CD14-positive monocyte (primary cell): ENCODE results near the gene SASS6. TPM values are rescaled to one million over a fixed set of nuclear protein-coding genes. Genes with fewer than 3 reads are reported as not detected.

Experiments
- DNase-seq, 3 donors: peaks; one replicate each; pipeline ENCODE4 v3.0.0-alpha.2; 2011 to 2022
- H2AFZ ChIP-seq: 2 replicates; pipeline ENCODE4 v1.6.0; 2012; ENCODE audit warnings: mild to moderate bottlenecking, low read depth, low read length, inconsistent platforms; ENCODE audit not compliant: insufficient read depth, poor library complexity, severe bottlenecking
- H3K27ac ChIP-seq, 2 donors: 1 replicate in 1 of 2; 2 replicates in 1 of 2; pipeline ENCODE4 v1.5.1; 2012 to 2013; ENCODE audit warnings: low read length in 2 of 2, control low read depth in 1 of 2, inconsistent platforms in 1 of 2, low read depth in 1 of 2, mild to moderate bottlenecking in 1 of 2
- H3K27me3 ChIP-seq, 2 donors: one replicate each; pipeline versions ENCODE4 v1.6.0 to v1.6.1; 2011 to 2013; ENCODE audit warnings: low read length in 2 of 2; ENCODE audit not compliant: control insufficient read depth in 2 of 2, insufficient read depth in 2 of 2
- H3K36me3 ChIP-seq, 2 donors: replicated peaks in 1 of 2; 1 replicate in 1 of 2; 2 replicates in 1 of 2; pipeline versions ENCODE4 v1.5.1 to v1.6.1; 2012 to 2013; ENCODE audit warnings: low read length in 2 of 2, control low read depth in 1 of 2, inconsistent platforms in 1 of 2, mild to moderate bottlenecking in 1 of 2; ENCODE audit not compliant: insufficient read depth in 2 of 2, control insufficient read depth in 1 of 2
- H3K4me1 ChIP-seq, 2 donors: 1 replicate in 1 of 2; 2 replicates in 1 of 2; pipeline versions ENCODE4 v1.5.1 to v1.6.1; 2012 to 2013; ENCODE audit warnings: low read length in 2 of 2, control low read depth in 1 of 2, inconsistent platforms in 1 of 2, mild to moderate bottlenecking in 1 of 2, moderate library complexity in 1 of 2; ENCODE audit not compliant: insufficient read depth in 2 of 2, control insufficient read depth in 1 of 2
- H3K4me2 ChIP-seq: replicated peaks from 2 replicates; pipeline ENCODE3; 2012; ENCODE audit warnings: low read length, moderate library complexity, mild to moderate bottlenecking; ENCODE audit not compliant: poor library complexity, severe bottlenecking; ENCODE audit errors: extremely low read depth
- H3K4me3 ChIP-seq, 3 experiments: fragments of 200-600 bp in 1 of 3; sonication (generic) in 1 of 3; replicated peaks in 1 of 3; 1 replicate in 2 of 3; 2 replicates in 1 of 3; pipeline ENCODE4 v1.5.1; 2011 to 2013; ENCODE audit warnings: low read length in 3 of 3, mild to moderate bottlenecking in 3 of 3, control low read depth in 2 of 3, low read depth in 2 of 3, inconsistent platforms in 1 of 3, moderate library complexity in 1 of 3
- H3K79me2 ChIP-seq: 2 replicates; pipeline ENCODE4 v1.6.0; 2012; ENCODE audit warnings: mild to moderate bottlenecking, control low read depth, inconsistent platforms, low read length, moderate library complexity; ENCODE audit not compliant: insufficient read depth
- H3K9ac ChIP-seq: 2 replicates; pipeline ENCODE4 v1.6.0; 2017; ENCODE audit warnings: low read length, mild to moderate bottlenecking; ENCODE audit not compliant: insufficient read depth, poor library complexity, severe bottlenecking
- H3K9me3 ChIP-seq, 2 donors: replicated peaks in 1 of 2; 1 replicate in 1 of 2; 2 replicates in 1 of 2; pipeline versions ENCODE4 v1.5.1 to v1.6.1; 2012 to 2013; ENCODE audit warnings: low read length in 2 of 2, control low read depth in 1 of 2; ENCODE audit not compliant: control insufficient read depth in 1 of 2, insufficient read depth in 1 of 2
- H4K20me1 ChIP-seq: 2 replicates; pipeline ENCODE4 v1.6.0; 2012; ENCODE audit warnings: mild to moderate bottlenecking, low read length, control low read depth, moderate library complexity; ENCODE audit not compliant: insufficient read depth
- H3K27ac Mint-ChIP-seq, 7 donors: one replicate each; pipeline ENCODE4 v1.8.0; 2020; ENCODE audit warnings: mild to moderate bottlenecking in 7 of 7, mixed read lengths in 7 of 7, moderate library complexity in 6 of 7, inconsistent platforms in 2 of 7
- H3K27me3 Mint-ChIP-seq, 3 donors: one replicate each; pipeline ENCODE4 v1.8.0; 2021 to 2022; ENCODE audit warnings: low read depth in 3 of 3, mild to moderate bottlenecking in 3 of 3, mixed read lengths in 3 of 3, moderate library complexity in 3 of 3, inconsistent platforms in 1 of 3
- H3K36me3 Mint-ChIP-seq, 2 donors: one replicate each; pipeline ENCODE4 v1.8.0; 2020; ENCODE audit warnings: mixed read lengths in 2 of 2, inconsistent platforms in 1 of 2, mild to moderate bottlenecking in 1 of 2
- H3K4me1 Mint-ChIP-seq: one replicate; pipeline ENCODE4 v1.8.0; 2020; ENCODE audit warnings: mild to moderate bottlenecking, mixed read lengths
- H3K4me3 Mint-ChIP-seq, 2 donors: one replicate each; pipeline ENCODE4 v1.8.0; 2020; ENCODE audit warnings: mild to moderate bottlenecking in 2 of 2, mixed read lengths in 2 of 2, moderate library complexity in 1 of 2
- H3K9me3 Mint-ChIP-seq, 7 donors: one replicate each; pipeline ENCODE4 v1.8.0; 2020 to 2022; ENCODE audit warnings: mixed read lengths in 7 of 7, mild to moderate bottlenecking in 6 of 7, moderate library complexity in 6 of 7, inconsistent platforms in 2 of 7
- WGBS: methylation state at CpG from one replicate; pipeline ENCODE4 v1.1.5; 2013; ENCODE audit warnings: missing lambda C conversion rate; ENCODE audit not compliant: insufficient coverage; 5-methylcytosine and 5-hydroxymethylcytosine counted together
- intact Hi-C, 2 donors: fragments of 100-400 bp; cut with micrococcal nuclease; formaldehyde crosslinking; loops; one replicate each; pipeline versions ENCODE4 v1.15.0 to v1.15.1; 2023
- polyA plus RNA-seq, 3 donors: library from polyadenylated mRNA; depleted of rRNA in 1 of 3; unstranded in 2 of 3; stranded (reverse) in 1 of 3; fragments of 300-500 nt in 2 of 3; fragments of >200 nt in 1 of 3; fragmentation: Illumina TruSeq in 2 of 3; gene quantifications; 1 replicate in 2 of 3; 2 replicates in 1 of 3; pipeline ENCODE4 v1.2.3, GENCODE V29; 2012 to 2021
- TF ChIP-seq, protein P1 (sequence below): fragments of 200-600 bp; IDR thresholded peaks from one replicate; pipeline ENCODE4 v1.8.0; 2022; ENCODE audit warnings: antibody characterized with exemption, mild to moderate bottlenecking

SASS6 gene
- polyA plus RNA-seq, 3 donors = 0.53 to 0.98 (median 0.93) TPM

DNA sequence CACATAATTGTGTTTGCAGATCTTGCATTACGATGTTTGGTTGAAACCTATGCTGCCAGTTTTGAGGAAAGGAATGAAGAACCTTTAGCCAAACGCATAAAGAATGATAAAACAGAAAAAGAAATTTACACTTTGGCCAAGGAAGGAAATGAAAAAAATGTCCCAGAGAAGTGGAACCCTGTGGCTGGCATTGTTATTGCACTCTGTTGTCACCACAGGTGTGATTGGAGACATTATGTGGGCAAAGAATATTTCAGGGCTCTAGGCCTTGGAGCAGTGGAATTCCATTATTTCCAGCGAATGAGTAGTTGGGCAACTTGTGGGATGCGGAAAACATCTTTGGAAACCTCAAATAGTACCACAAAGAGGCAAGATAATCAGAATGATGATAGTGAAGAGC is 15.1 kb upstream of the SASS6 start:
- Histone ChIP-seq H3K4me2 (no peak overlapping the region), H3K9ac (no peak overlapping the region), H3K79me2 (no peaks in the 10 kb centered on the region), H3K4me3 (no peak overlapping the region), H3K36me3 (peaks cover 67 to 81% of the 10 kb centered on the region in 2 donors), H3K4me1 (peaks cover 4 to 13% of the 10 kb centered on the region in 2 donors), H2AFZ (no peak overlapping the region), H3K9me3 (no peaks in the 10 kb centered on the region), H3K27me3 (no peaks in the 10 kb centered on the region), H4K20me1 (no peaks in the 10 kb centered on the region), H3K27ac (no peak overlapping the region)
- WGBS = 100% methylated on average over 2 of the region's 4 CpGs
- no peak for DNase-seq
- intact Hi-C loops = no loop called here
- peaks cover 46 to 66% of the 10 kb centered on the region in 2 donors for H3K36me3 Mint-ChIP-seq
- no peaks in the 10 kb centered on the region for H3K9me3 Mint-ChIP-seq
- no peak overlapping the region for H3K4me3 Mint-ChIP-seq
- H3K4me1 Mint-ChIP-seq = peaks cover 10% of the 10 kb centered on the region
- H3K27me3 Mint-ChIP-seq = peaks cover 0 to 1% (median 0%) of the 10 kb centered on the region in 3 donors
- H3K27ac Mint-ChIP-seq = no peak overlapping the region
- TF ChIP-seq, protein P1, sequence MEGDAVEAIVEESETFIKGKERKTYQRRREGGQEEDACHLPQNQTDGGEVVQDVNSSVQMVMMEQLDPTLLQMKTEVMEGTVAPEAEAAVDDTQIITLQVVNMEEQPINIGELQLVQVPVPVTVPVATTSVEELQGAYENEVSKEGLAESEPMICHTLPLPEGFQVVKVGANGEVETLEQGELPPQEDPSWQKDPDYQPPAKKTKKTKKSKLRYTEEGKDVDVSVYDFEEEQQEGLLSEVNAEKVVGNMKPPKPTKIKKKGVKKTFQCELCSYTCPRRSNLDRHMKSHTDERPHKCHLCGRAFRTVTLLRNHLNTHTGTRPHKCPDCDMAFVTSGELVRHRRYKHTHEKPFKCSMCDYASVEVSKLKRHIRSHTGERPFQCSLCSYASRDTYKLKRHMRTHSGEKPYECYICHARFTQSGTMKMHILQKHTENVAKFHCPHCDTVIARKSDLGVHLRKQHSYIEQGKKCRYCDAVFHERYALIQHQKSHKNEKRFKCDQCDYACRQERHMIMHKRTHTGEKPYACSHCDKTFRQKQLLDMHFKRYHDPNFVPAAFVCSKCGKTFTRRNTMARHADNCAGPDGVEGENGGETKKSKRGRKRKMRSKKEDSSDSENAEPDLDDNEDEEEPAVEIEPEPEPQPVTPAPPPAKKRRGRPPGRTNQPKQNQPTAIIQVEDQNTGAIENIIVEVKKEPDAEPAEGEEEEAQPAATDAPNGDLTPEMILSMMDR = no peak

DNA sequence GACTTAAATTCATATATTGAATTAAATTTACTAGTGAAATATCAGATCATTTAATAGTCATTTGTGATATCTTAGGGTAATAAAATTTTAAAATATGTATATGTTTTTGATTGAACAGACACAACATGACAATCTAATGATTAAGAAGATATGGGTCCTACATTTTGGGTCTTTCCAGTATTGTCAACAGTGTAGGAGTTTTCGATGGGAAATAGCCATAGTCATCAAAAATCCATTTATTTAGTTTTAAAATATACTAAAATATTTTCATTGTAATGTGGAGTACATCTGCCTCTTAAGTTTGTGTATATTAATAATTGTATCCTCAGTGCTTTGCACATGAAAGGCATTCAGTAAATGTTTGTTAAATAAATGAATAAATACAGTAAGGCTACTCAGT is 14.2 kb upstream of the SASS6 start:
- Histone ChIP-seq H4K20me1 (no peaks in the 10 kb centered on the region), H3K79me2 (no peaks in the 10 kb centered on the region), H3K36me3 (peaks cover 76 to 90% of the 10 kb centered on the region in 2 donors), H3K4me1 (peaks cover 3 to 4% of the 10 kb centered on the region in 2 donors), H3K9ac (no peak overlapping the region), H3K27ac (no peak overlapping the region), H3K9me3 (no peaks in the 10 kb centered on the region), H3K27me3 (no peaks in the 10 kb centered on the region), H3K4me3 (no peak overlapping the region), H2AFZ (no peak overlapping the region), H3K4me2 (no peak overlapping the region)
- Mint-ChIP-seq H3K36me3 (peaks cover 54 to 75% of the 10 kb centered on the region in 2 donors), H3K27ac (no peak overlapping the region), H3K4me3 (no peak overlapping the region), H3K9me3 (no peaks in the 10 kb centered on the region), H3K27me3 (peaks cover 0 to 1% (median 0%) of the 10 kb centered on the region in 3 donors), H3K4me1 (peaks cover 5% of the 10 kb centered on the region)
- TF ChIP-seq, protein P1 = no peak
- no CpG with 5 or more reads among the region's 1 CpG for WGBS
- intact Hi-C loops = no loop called here
- DNase-seq = no peak
